Erythroblast (primary cell): Measurements from ENCODE around the gene WFDC8.
"Not testable (repeated sequence)": the region's sequence is repeated elsewhere in the genome, so short reads cannot be mapped to it uniquely, and the experiment has no call there.

Experiments used
- DNase-seq, 2 experiments: peaks; one replicate each; lab custom pipeline; 2025; lab: John Stamatoyannopoulos, UW
- GATA1 ChIP-seq: IDR thresholded peaks from 2 replicates; pipeline ENCODE4 v1.6.1; 2011; ENCODE audit warnings: low read depth, mild to moderate bottlenecking, control low read depth, low read length, moderate library complexity
- POLR2A ChIP-seq: IDR thresholded peaks from 2 replicates; pipeline ENCODE4 v1.6.1; 2011; ENCODE audit warnings: mild to moderate bottlenecking, low read length

The WFDC8 gene

DNA sequence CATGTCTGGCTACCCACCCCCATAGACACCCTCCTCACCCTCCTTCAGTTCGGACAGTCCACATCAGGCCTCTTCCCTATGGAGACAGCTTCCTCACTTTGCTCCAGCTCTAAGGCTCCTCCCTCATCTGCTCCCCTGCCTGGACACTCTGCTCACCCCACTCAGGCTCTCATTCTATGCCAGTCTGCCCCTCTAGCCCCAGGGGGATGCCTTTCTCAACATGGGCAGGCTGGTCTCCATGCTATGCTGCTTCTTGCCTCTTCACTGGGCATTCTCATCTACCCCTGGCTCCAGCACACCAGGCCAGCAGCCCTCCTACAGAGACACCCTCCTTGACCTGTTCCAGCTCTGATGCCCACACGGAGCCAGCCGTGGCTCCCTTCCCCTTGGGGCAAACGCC, at the start of gene WFDC8:
Gene WFDC8, minus strand, starts transcription at position 101 of the 400 bp plus-strand sequence. Its CDS starts 37 bp downstream, at position 64.
- DNase-seq, result no peak
- TF ChIP-seq GATA1 (no peak), POLR2A (no peak)

GRCh38 chr20:45626540-45626939, 47.5 kb upstream of the WFDC8 start:
- TF ChIP-seq GATA1 (no peak), POLR2A (no peak)
- DNase-seq, result no peak

DNA sequence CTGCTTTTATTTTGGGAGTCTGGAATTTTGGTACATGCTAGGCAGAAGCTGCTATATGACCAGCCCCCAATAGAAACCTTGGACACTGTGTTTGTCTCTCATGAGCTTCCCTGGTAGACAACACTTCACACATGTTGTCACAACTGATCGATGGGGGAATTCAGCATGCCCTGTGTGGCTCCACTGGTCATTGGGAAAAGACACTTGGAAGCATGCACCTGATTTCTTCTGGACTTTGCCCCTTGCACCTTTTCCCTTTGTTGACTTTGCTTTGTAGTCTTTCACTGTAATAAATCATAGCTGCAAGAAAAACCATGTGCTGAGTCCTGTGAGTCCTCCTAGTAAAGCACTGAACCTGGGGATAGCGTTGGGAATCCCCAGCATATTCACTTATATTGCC, 42.5 kb upstream of the WFDC8 start:
- DNase-seq, result no peak
- no peak for TF ChIP-seq POLR2A
- TF ChIP-seq GATA1, result no peak

- no peak for DNase-seq
- no peak for TF ChIP-seq POLR2A
- no peak for TF ChIP-seq GATA1
Measured at GRCh38 chr20:45617591-45617990, 38.5 kb upstream of the WFDC8 start.

GRCh38 chr20:45612314-45612713, 33.2 kb upstream of the WFDC8 start:
- no peak for DNase-seq

GRCh38 chr20:45611054-45611453, 32.0 kb upstream of the WFDC8 start:
- TF ChIP-seq POLR2A (no peak), GATA1 (no peak)
- DNase-seq, result no peak

More at GRCh38 chr20:45612314-45612713, 33.2 kb upstream of the WFDC8 start:
- TF ChIP-seq POLR2A, result no peak
- no peak for TF ChIP-seq GATA1

DNA sequence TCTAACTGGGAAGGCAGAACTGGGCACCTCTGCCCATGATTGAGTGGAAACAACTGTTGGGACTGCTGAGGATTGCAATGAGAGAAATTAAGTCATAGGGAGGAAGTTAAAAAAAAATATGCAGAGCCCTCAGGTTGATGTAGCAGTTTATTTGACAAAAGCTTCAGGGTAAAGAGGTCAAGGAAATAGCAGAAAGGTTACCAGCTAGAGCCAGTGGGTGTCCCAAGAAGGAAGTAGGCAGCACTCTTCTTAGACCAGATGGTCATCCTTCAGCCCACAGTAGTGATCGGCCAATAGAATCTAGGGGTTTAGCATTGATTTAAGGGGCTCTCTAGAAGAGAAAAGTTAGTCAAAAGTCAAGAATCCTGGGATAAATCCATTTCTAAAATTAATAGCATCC, 28.7 kb upstream of the WFDC8 start:
- TF ChIP-seq POLR2A, result no peak
- no peak for TF ChIP-seq GATA1
- DNase-seq, result no peak

GRCh38 chr20:45595235-45595634, 16.2 kb upstream of the WFDC8 start:
- TF ChIP-seq GATA1, result no peak
- no peak for TF ChIP-seq POLR2A
- DNase-seq, result no peak

DNA sequence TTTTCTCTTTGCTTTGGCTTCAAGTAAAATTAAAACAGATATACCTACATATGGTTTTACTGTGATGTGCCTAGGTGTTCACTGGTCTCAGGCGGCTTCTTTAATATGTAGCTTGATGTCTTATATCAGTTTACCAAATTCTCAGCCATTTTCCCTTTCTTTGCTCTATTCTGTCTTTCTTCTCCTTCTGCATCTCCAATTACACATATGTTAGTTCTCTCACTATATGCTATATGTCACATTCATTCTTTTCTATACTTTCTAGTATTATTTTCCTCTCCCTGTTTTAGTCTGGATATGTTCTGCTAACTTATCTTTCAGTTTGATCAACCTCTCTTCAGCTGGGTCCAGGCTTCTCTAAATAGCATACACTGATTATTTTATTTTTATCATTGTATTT, 14.4 kb upstream of the WFDC8 start:
- no peak for DNase-seq
- TF ChIP-seq GATA1 (no peak), POLR2A (no peak)

- TF ChIP-seq GATA1 (no peak), POLR2A (no peak)
- DNase-seq, result peak; percentile 59 to 61
Measured at GRCh38 chr20:45592574-45593189, 13.6 kb upstream of the WFDC8 start.

DNA sequence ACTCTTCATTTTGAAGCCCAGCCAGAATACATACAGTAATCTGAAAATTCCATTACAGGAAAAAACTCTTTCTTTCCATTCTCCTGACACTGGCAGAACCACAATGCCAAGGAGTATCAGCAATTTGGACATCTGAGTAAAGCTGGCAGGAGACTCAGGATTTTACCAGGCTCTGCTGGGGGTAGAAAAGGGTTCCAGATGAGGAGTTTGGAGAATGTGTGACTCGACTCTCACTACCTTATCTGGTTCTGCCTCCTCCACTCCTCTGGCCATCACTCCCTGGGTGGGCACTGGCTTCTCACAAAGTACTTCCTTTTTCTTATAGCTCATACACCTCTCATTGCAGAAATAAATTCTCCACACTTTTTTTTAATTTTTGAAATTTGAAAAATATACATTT, 10.6 kb upstream of the WFDC8 start:
- no peak for DNase-seq
- TF ChIP-seq GATA1, result no peak
- TF ChIP-seq POLR2A, result no peak

DNA sequence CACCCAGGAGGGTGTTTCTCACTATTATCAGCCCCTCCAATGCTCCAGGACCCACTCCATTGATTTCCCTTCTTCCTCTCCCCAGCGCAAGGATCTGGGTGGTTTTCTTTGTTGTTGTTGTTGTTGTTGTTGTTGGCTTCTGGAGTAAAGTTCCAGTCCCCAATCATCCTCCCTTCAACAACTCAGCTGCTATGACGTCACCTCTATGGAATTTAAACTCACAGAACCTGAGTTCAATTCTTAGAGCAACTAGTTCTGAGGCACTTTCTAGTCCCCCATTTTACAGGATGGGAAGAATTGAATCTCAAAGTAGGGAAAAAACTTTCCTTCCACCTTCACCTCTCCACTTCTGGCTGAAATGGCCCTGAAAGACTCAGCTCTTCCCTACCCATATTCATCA, 9.7 kb upstream of the WFDC8 start:
- TF ChIP-seq POLR2A, result no peak
- TF ChIP-seq GATA1, result no peak
- DNase-seq, result no peak

GRCh38 chr20:45585986-45586385, 6.9 kb upstream of the WFDC8 start:
- not testable (repeated sequence) for DNase-seq

- not testable (repeated sequence) for DNase-seq
Measured at GRCh38 chr20:45584294-45584693, 5.2 kb upstream of the WFDC8 start.

- no peak for DNase-seq
- TF ChIP-seq POLR2A (no peak), GATA1 (no peak)
Measured at GRCh38 chr20:45583502-45583901, 4.4 kb upstream of the WFDC8 start.
